ENCODE results near the gene IL1RAPL1. TPM values are rescaled to one million over a fixed set of nuclear protein-coding genes. Genes with fewer than 3 reads are reported as not detected.

Gene IL1RAPL1
- total and polyA plus RNA-seq, 9 of the 15 experiments (the other 6 are each of a cell fraction or from before 2014, with no cell fraction given): 0.04 to 0.07 (median 0.04) TPM; not detected in 6

GRCh38 chrX:28966331-28966730, 379.1 kb downstream of the IL1RAPL1 start:
- TF ChIP-seq ZC3H8 (IDR thresholded peaks at IDR 0.05): no peak
- Histone ChIP-seq H3K9me3 (replicated peaks; ENCODE audit: control insufficient read depth, insufficient read depth, low read depth, low read length) (no peaks in the 10 kb centered on the region), H3K9ac (ENCODE audit: insufficient read depth in 1 of 2, low read depth in 2 of 2, low read length in 2 of 2) (no peak overlapping the region), H3K27me3 (ENCODE audit: control insufficient read depth in 2 of 2, insufficient read depth in 2 of 2, low read length in 2 of 2) (no peaks in the 10 kb centered on the region), H3K36me3 (ENCODE audit: control insufficient read depth, insufficient read depth, low read length) (no peaks in the 10 kb centered on the region), H3K79me2 (ENCODE audit: control insufficient read depth, insufficient read depth, low read length) (no peaks in the 10 kb centered on the region), H2AFZ (ENCODE audit: low read depth, low read length) (no peak overlapping the region), H3K4me2 (ENCODE audit: insufficient read depth, low read length) (no peak overlapping the region), H4K20me1 (replicated peaks; ENCODE audit: control insufficient read depth, insufficient read depth, low read length) (no peaks in the 10 kb centered on the region), H3K4me1 (replicated peaks in 1 of 2; ENCODE audit: control insufficient read depth in 2 of 2, insufficient read depth in 2 of 2, low read length in 2 of 2) (no peaks in the 10 kb centered on the region), H3K4me3 (no peak overlapping the region), H3K9me1 (ENCODE audit: control insufficient read depth, insufficient read depth, low read length) (no peaks in the 10 kb centered on the region), H3K27ac (ENCODE audit: extremely low read depth, low read depth, low read length) (no peak overlapping the region)
- in situ Hi-C loops (cut with MboI): no loop called here
- FAIRE-seq (no peak), DNase-seq (ENCODE audit: extremely low read depth in 1 of 4, low spot score in 3 of 4) (no peak), ATAC-seq (no peak)
- no TSS peak for BruUV-seq (replicated peaks)
- intact Hi-C loops (cut with micrococcal nuclease): no loop called here
- WGBS (ENCODE audit: insufficient coverage, low coverage, missing lambda C conversion rate): 5% methylated on average over 3 of the region's 3 CpGs
- CTCF ChIA-PET (ENCODE audit: low intra/inter-chr PET ratio): no interaction called here
- POLR2A ChIA-PET: no interaction called here

- Histone ChIP-seq H3K9me1 (ENCODE audit: control insufficient read depth, insufficient read depth, low read length) (no peaks in the 10 kb centered on the region), H2AFZ (ENCODE audit: low read depth, low read length) (no peak overlapping the region), H3K4me1 (replicated peaks in 1 of 2; ENCODE audit: control insufficient read depth in 2 of 2, insufficient read depth in 2 of 2, low read length in 2 of 2) (no peaks in the 10 kb centered on the region), H3K36me3 (ENCODE audit: control insufficient read depth, insufficient read depth, low read length) (no peaks in the 10 kb centered on the region), H3K27me3 (ENCODE audit: control insufficient read depth in 2 of 2, insufficient read depth in 2 of 2, low read length in 2 of 2) (no peaks in the 10 kb centered on the region), H3K9ac (ENCODE audit: insufficient read depth in 1 of 2, low read depth in 2 of 2, low read length in 2 of 2) (no peak overlapping the region), H4K20me1 (replicated peaks; ENCODE audit: control insufficient read depth, insufficient read depth, low read length) (no peaks in the 10 kb centered on the region), H3K79me2 (ENCODE audit: control insufficient read depth, insufficient read depth, low read length) (no peaks in the 10 kb centered on the region), H3K4me3 (no peak overlapping the region), H3K27ac (ENCODE audit: extremely low read depth, low read depth, low read length) (no peak overlapping the region), H3K4me2 (ENCODE audit: insufficient read depth, low read length) (no peak overlapping the region), H3K9me3 (replicated peaks; ENCODE audit: control insufficient read depth, insufficient read depth, low read depth, low read length) (no peaks in the 10 kb centered on the region)
- ChIA-PET POLR2A (no interaction called here), CTCF (ENCODE audit: low intra/inter-chr PET ratio) (no interaction called here)
- BruUV-seq (replicated peaks): no TSS peak
- in situ Hi-C loops (cut with MboI): no loop called here
- no peak for FAIRE-seq
- ATAC-seq: no peak
- intact Hi-C loops (cut with micrococcal nuclease): no loop called here
- no peak for DNase-seq (ENCODE audit: extremely low read depth in 1 of 4, low spot score in 3 of 4)
- TF ChIP-seq POLR2H (tag; IDR thresholded peaks at IDR 0.05; ENCODE audit: low read depth): no peak
- no peak for TF ChIP-seq ZNF316 (IDR thresholded peaks at IDR 0.05)
- no peak for TF ChIP-seq ZNF398 (CRISPR knock-in tag; IDR thresholded peaks at IDR 0.05)
- TF ChIP-seq ZNF584 (CRISPR knock-in tag; IDR thresholded peaks at IDR 0.05; ENCODE audit: low read depth): no peak
- no peak for TF ChIP-seq ZNF668 (CRISPR knock-in tag; IDR thresholded peaks at IDR 0.05)
- TF ChIP-seq, protein P1, sequence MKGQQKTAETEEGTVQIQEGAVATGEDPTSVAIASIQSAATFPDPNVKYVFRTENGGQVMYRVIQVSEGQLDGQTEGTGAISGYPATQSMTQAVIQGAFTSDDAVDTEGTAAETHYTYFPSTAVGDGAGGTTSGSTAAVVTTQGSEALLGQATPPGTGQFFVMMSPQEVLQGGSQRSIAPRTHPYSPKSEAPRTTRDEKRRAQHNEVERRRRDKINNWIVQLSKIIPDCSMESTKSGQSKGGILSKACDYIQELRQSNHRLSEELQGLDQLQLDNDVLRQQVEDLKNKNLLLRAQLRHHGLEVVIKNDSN (CRISPR knock-in tag; IDR thresholded peaks at IDR 0.05): no peak
- no peak for TF ChIP-seq E2F1 (CRISPR knock-in tag; IDR thresholded peaks at IDR 0.05)
- TF ChIP-seq ZNF253 (CRISPR knock-in tag; conservative IDR thresholded peaks at IDR 0.05): no peak
- no peak for TF ChIP-seq ZNF57 (CRISPR knock-in tag; IDR thresholded peaks at IDR 0.05)
- TF ChIP-seq ARID2 (IDR thresholded peaks at IDR 0.05): no peak
- no peak for TF ChIP-seq BHLHE40 (IDR thresholded peaks at IDR 0.05; ENCODE audit: low read length)
- TF ChIP-seq C11orf30 (IDR thresholded peaks at IDR 0.05; ENCODE audit: low read depth): no peak
- TF ChIP-seq ILK (tag; IDR thresholded peaks at IDR 0.05; ENCODE audit: borderline replicate concordance, low read depth): no peak
- TF ChIP-seq SETDB1 (IDR thresholded peaks at IDR 0.05; ENCODE audit: low read length): no peak
- no peak for TF ChIP-seq SREBF2 (CRISPR knock-in tag; IDR thresholded peaks at IDR 0.05)
These were observed 381.9 kb downstream of the IL1RAPL1 start for GRCh38 chrX:28969126-28969525.

Data from K562 (cell line).